GM18498 (cell line): ENCODE measurements around the gene RELT.

Experiments used
- ATAC-seq: cut with Tn5 transposase; IDR thresholded peaks from one replicate; pipeline ENCODE4 v1.9.1; 2021; ENCODE audit warnings: mild to moderate bottlenecking, moderate library complexity; ENCODE audit not compliant: unreplicated experiment

The RELT gene

DNA sequence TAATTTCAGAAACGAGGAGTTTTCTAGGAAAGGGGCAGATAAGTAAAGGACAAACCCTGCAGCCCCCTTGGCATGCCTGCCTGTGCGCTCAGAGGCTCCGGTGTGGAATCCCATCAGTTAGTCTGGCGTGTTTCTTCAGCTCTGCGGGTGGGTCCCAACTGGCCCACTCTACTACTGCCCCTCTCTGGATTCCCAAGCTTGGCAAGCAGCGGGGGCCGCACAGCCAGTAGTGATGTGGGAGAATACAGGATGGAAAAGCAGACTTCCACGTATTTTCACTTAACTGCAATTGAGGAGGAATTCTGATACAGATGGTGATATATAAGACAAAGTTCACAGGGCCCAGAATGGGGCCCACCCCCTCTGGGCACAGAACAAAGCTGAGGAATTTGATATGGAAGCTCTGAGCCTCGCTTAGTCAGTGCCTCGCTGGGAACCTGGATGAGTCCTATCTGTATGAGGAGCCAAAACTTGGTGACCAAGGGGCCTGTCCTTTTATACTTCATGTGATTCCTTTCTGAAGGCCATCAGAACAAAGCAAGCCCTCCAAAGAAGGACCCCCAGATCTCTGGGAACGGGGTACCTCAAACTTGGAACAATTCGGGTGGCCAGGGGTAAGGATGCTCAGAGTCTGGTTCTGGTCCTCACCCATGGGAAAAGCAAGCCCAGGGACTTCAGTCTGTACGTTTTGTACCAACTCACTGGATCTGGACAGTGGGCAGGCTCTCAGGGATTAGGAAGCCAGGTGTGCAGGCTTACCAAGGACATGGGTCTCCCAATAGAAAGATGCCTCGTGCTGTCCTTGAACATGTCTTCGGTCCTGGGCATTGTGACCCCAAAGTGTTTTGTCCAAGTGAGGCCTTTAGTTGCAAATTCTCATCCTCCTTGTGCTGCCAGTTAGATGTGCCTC lies 26.0 kb downstream of the RELT start:
- ATAC-seq = no peak

- no peak for ATAC-seq
Observed at GRCh38 chr11:73402834-73403185, 26.6 kb downstream of the RELT start.

GRCh38 chr11:73403541-73403940 lies 27.3 kb downstream of the RELT start:
- ATAC-seq = no peak

GRCh38 chr11:73404048-73404447 lies 27.8 kb downstream of the RELT start:
- no peak for ATAC-seq

DNA sequence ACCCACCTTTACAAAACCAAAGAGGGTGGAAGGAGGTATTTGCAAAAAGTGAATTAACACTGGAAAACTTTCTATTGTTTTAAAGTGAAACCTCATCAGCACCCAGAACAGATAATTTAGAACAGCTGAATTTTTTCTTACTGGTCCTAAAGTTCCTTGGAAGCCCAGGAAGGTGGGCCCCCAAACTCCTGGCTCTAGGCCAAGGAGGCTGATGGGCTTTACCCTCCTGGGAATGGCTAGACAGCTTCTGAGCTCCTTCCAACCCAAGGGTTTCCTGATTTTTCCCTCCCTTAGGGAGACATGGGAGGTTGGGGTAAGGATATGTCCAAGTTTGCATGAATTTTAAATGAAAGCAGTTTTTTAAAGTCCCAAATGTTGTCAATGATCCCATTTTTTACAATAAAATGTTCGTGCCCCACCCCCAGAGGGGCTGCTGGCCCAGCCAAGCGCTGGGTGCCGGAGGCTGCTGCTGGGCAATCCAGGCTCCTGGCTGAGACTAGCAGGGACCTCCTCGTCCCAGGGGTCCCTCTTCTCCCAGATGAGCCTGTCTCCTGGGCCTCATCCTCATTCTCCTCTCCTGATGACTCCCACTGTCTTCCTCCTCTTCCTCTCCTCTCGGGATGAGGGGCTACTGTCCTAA lies 28.4 kb downstream of the RELT start:
- no peak for ATAC-seq

GRCh38 chr11:73405146-73405510 lies 28.9 kb downstream of the RELT start:
- no peak for ATAC-seq

DNA sequence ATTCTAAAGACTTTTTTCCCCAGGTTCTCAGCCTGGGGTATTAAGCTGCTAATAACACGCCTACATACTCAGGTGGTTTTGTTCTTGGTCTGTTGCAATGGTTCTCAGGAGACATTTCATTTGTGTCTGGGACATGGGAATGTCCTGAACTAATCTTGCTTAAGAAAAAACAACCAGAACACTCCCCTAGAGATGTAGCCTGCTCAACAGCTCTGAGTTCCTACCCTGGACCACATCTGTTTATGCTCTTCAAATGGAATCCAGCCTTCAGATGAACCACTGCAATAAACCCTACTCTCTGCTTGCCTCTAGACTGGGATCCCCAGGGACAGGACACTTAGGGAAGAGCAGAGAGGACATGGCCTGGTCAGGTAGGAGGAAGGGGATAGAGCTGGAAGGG lies 29.9 kb downstream of the RELT start:
- ATAC-seq = no peak

DNA sequence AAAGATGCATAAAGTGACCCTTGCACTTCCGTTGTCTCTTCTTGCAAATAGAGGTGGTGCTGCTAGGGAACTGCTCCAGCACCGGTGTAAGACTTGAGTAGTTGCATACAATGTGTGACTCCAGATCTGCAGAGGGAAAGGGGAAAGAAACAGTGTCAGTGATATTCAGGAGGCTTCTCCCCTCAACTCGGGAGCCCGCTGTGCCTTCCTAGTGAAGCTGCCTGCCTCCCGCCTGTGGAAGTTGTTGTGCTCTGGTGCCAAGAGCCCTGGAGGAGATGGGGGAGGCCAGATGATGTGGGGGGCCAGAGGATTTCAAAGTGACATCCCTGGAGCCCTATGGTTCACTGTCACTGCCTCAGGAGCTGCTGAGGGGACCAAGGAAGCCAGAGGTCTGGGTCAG lies 30.4 kb downstream of the RELT start:
- ATAC-seq = no peak

DNA sequence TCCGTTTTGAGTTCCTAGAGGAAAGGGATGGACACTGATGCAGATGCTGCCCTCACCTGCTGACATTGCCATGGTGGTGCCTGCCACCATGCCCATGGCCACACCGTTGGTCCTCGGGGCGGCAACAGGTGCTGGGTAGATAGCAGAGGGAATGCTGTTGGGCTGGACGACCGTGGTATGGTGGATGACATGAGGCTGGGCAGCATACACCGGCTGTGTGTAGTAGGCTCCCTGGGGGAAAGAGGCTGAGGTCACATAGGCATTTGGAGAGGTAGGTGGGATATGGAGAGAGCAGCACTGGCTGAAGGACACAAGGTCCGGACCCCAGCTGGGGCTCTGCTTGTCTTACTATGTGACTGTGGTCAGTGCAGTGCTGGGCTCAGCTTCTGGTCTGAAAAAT lies 33.2 kb downstream of the RELT start:
- no peak for ATAC-seq

- ATAC-seq = no peak
Observed at GRCh38 chr11:73410627-73411026, 34.4 kb downstream of the RELT start.

DNA sequence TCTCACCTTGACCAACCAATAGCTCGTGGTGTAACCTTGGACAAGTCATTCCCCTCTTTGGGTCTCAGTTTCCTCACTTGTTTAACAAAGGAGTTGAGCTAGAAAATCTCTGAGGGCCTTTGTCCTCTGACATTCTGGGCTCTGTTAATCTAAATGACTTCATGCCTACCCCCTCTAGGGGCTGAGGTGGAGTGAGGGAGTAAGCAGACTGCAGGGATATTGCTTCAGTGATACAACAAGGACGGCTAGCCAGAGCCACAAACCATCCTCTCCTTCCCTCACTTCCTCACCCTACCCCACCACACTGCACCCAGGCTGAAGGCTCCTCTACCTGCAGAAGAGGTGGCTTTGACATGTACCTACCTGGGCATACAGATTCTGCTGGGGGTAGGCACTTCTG lies 34.8 kb downstream of the RELT start:
- no peak for ATAC-seq

DNA sequence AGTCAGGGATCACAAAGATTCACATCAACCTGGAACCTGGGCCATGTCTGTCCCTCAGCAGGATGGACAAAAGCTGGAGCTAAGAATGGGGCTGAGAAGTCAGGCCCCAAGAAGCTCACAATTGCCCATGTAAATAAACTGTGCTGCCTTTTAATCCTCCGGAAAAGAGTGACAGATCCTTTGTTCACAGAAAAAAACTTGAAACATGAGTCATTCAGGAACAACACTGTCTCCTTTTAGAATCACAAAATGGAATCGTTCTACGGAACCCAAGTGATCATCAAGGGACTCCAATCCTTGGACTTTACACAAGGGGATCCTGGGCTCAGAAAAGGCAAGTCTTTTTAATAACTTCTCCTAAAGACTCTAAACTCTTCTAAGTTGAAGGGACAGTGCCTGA lies 36.1 kb downstream of the RELT start:
- no peak for ATAC-seq

DNA sequence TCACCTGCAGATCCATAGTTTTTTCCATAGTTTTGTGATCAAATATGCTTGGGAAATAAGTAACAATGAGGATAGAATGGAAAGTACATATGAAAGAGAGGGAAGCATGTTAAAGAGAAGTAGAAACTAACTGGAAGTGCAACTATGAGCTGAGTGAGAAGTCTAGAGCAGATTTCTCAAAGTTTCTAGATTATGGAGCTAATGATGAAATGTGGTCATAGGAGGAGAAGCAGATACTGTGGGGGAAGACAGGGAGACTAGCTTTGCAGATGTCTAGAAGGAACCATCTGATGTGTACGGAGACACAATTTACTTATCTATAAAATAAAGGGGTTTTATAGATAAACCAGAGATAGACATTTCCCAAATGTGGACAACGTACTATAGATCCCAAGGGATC lies 37.1 kb downstream of the RELT start:
- ATAC-seq = no peak

DNA sequence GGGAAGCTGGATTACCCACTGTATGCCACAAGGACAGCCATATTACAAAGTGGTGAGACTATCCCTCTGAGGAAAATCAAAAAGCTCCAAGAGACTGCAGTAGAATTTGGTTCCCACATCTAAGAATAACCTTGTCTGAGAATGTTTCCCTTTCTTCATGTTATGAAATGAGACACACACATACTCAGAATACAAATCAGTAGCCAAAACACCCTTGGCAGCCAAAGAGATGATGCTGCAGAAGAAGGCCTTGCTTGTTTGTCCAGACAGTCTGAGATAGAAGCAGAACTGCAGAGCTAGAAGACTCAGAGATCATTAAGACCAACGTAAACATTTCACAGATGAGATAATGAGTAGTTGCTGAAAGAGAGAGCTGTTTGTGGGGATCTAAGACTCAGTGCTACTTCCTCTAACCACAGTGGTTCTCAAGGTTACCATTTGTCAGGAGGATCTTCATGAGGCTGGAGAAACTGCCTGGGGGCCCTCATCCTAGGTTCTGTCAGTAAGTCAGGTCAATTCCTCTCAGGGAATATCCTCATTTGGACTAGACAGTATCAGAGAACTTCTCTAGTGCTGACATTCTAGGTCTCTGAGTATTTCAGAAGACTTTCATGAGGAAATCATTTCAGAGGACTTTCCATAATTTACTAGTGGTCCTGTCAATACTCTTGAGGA lies 38.9 kb downstream of the RELT start:
- no peak for ATAC-seq

GRCh38 chr11:73415854-73416615 lies 39.8 kb downstream of the RELT start:
- no peak for ATAC-seq

GRCh38 chr11:73416786-73417185 lies 40.6 kb downstream of the RELT start:
- ATAC-seq = no peak

- no peak for ATAC-seq
Observed at GRCh38 chr11:73420136-73420535, 43.9 kb downstream of the RELT start.

GRCh38 chr11:73422886-73423285 lies 46.7 kb downstream of the RELT start:
- ATAC-seq = no peak

- no peak for ATAC-seq
Observed at GRCh38 chr11:73423506-73423905, 47.3 kb downstream of the RELT start.

DNA sequence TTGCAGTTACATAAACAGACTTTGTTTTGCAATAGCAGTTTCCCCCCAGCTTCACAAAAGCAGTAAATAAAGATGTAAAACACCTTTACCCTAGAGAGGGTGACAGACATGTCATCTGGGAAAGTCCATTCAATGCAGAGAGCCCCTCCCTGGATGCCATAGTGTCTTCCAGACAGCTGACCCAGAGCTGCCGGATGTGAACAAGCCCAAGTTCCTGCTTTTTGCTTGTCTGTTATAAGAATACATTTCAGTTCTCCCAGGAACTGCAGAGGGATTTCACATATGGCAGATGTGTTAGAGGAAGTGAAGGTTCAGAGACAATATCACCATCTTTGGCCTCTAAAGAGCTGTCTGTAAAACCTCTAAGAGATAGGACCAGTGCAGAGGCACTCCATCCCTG lies 48.9 kb downstream of the RELT start:
- no peak for ATAC-seq

DNA sequence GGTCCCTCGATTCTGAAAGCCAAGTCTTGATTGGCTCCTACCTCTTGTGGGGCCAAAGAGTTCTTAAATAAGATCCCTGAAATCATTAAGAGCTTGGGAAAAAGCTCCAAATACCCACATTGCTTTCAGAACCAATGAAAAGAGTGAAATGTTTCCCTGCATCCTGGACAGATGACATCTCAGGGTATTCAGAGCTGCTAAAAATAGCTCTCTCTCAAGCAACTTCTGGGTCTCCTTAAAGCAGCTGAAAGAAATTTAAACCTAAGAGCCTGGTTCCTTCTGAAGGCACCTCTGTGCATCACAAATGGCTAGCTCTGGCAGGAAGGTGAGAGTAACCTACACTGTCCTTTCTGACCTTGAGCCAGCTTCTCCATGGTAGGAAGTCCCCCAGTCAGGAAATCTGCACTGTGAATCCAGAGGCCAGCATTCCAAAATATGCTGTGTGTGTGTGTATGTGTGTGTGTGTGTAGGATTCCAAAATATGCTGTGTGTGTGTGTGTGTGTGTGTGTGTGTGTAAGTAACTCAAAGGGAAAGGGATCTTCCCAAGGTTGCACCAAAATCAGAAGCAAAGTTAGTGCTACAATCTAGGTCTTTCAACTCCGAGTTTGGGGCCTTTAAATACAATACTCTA lies 50.1 kb downstream of the RELT start:
- no peak for ATAC-seq
